ENCODE results near the gene MCM10. TPM values are rescaled to one million over a fixed set of nuclear protein-coding genes. Genes with fewer than 3 reads are reported as not detected.

MCM10 gene
- total and polyA plus RNA-seq, 2 experiments from 2014 or later = 3.1 to 3.6 TPM

GRCh38 chr10:13195016-13195415 lies 33.7 kb downstream of the MCM10 start:
- no peak for DNase-seq (ENCODE audit: low spot score)
- TF ChIP-seq EZH2 (IDR thresholded peaks at IDR 0.05; ENCODE audit: borderline replicate concordance) (no peak), CTCF (IDR thresholded peaks at IDR 0.05; ENCODE audit: poor library complexity) (no peak), EZH2phosphoT487 (IDR thresholded peaks at IDR 0.05; ENCODE audit: low read depth, severe bottlenecking, unreplicated experiment) (no peak)

GRCh38 chr10:13201132-13201531 lies 39.8 kb downstream of the MCM10 start:
- H3K4me1 ChIP-seq (ENCODE audit: insufficient read depth) = no peaks in the 10 kb centered on the region
- H3K27me3 ChIP-seq = no peaks in the 10 kb centered on the region
- H2AFZ ChIP-seq = no peak overlapping the region
- no peak overlapping the region for H3K27ac ChIP-seq
- TF ChIP-seq EZH2 (IDR thresholded peaks at IDR 0.05; ENCODE audit: borderline replicate concordance) (no peak), CTCF (IDR thresholded peaks at IDR 0.05; ENCODE audit: poor library complexity) (no peak), EZH2phosphoT487 (IDR thresholded peaks at IDR 0.05; ENCODE audit: low read depth, severe bottlenecking, unreplicated experiment) (no peak)
- no peaks in the 10 kb centered on the region for H3K9me3 ChIP-seq (ENCODE audit: low read depth)
- no peaks in the 10 kb centered on the region for H3K79me2 ChIP-seq
- no peaks in the 10 kb centered on the region for H3K9me2 ChIP-seq (replicated peaks; ENCODE audit: insufficient read depth)
- H3K4me2 ChIP-seq = no peak overlapping the region
- DNase-seq (ENCODE audit: low spot score) = no peak
- no peak overlapping the region for H3K4me3 ChIP-seq
- H4K20me1 ChIP-seq (ENCODE audit: insufficient read depth, poor library complexity, severe bottlenecking) = no peaks in the 10 kb centered on the region
- 92% methylated on average over 6 of the region's 6 CpGs for WGBS (ENCODE audit: low lambda C conversion rate, missing lambda C conversion rate)
- no peaks in the 10 kb centered on the region for H3K36me3 ChIP-seq (replicated peaks; ENCODE audit: insufficient read depth, low read depth)

More at GRCh38 chr10:13195016-13195415, 33.7 kb downstream of the MCM10 start:
- no peaks in the 10 kb centered on the region for H3K4me1 ChIP-seq (ENCODE audit: insufficient read depth)
- H2AFZ ChIP-seq = no peak overlapping the region
- H3K27ac ChIP-seq = no peak overlapping the region
- no peak overlapping the region for H3K4me3 ChIP-seq
- no peaks in the 10 kb centered on the region for H3K9me2 ChIP-seq (replicated peaks; ENCODE audit: insufficient read depth)
- WGBS (ENCODE audit: low lambda C conversion rate, missing lambda C conversion rate) = 96% methylated on average over 6 of the region's 6 CpGs
- no peaks in the 10 kb centered on the region for H3K9me3 ChIP-seq (ENCODE audit: low read depth)
- no peaks in the 10 kb centered on the region for H4K20me1 ChIP-seq (ENCODE audit: insufficient read depth, poor library complexity, severe bottlenecking)
- no peak overlapping the region for H3K4me2 ChIP-seq
- H3K79me2 ChIP-seq = no peaks in the 10 kb centered on the region
- no peaks in the 10 kb centered on the region for H3K27me3 ChIP-seq
- H3K36me3 ChIP-seq (replicated peaks; ENCODE audit: insufficient read depth, low read depth) = no peaks in the 10 kb centered on the region

- no peaks in the 10 kb centered on the region for H3K79me2 ChIP-seq
- H3K36me3 ChIP-seq (replicated peaks; ENCODE audit: insufficient read depth, low read depth) = no peaks in the 10 kb centered on the region
- no peaks in the 10 kb centered on the region for H4K20me1 ChIP-seq (ENCODE audit: insufficient read depth, poor library complexity, severe bottlenecking)
- H3K4me1 ChIP-seq (ENCODE audit: insufficient read depth) = no peaks in the 10 kb centered on the region
- no peaks in the 10 kb centered on the region for H3K9me2 ChIP-seq (replicated peaks; ENCODE audit: insufficient read depth)
- 95% methylated on average over 9 of the region's 9 CpGs for WGBS (ENCODE audit: low lambda C conversion rate, missing lambda C conversion rate)
- no peak for TF ChIP-seq EZH2phosphoT487 (IDR thresholded peaks at IDR 0.05; ENCODE audit: low read depth, severe bottlenecking, unreplicated experiment)
- no peak for TF ChIP-seq CTCF (IDR thresholded peaks at IDR 0.05; ENCODE audit: poor library complexity)
- TF ChIP-seq EZH2 (IDR thresholded peaks at IDR 0.05; ENCODE audit: borderline replicate concordance) = no peak
- no peak overlapping the region for H3K4me2 ChIP-seq
- H3K9me3 ChIP-seq (ENCODE audit: low read depth) = no peaks in the 10 kb centered on the region
- H3K4me3 ChIP-seq = no peak overlapping the region
- no peak overlapping the region for H2AFZ ChIP-seq
- no peak overlapping the region for H3K27ac ChIP-seq
- DNase-seq (ENCODE audit: low spot score) = no peak
- H3K27me3 ChIP-seq = no peaks in the 10 kb centered on the region
Observed at GRCh38 chr10:13206091-13206490, 44.7 kb downstream of the MCM10 start.
